GM21723 (cell line): ENCODE measurements around the gene GATAD2A.
A peak's percentile ranks its signal among the peaks of the same experiment; 100 is the strongest.
"Not testable (repeated sequence)": the region's sequence is repeated elsewhere in the genome, so short reads cannot be mapped to it uniquely, and the experiment has no call there.

Source experiments
- ATAC-seq: cut with Tn5 transposase; IDR thresholded peaks from one replicate; pipeline ENCODE4 v1.9.1; 2021; ENCODE audit warnings: mild to moderate bottlenecking, moderate library complexity; ENCODE audit not compliant: unreplicated experiment

The GATAD2A gene

GRCh38 chr19:19445288-19445687 lies 39.8 kb downstream of the GATAD2A start:
- no peak for ATAC-seq

- peak; percentile 50 for ATAC-seq
Observed at GRCh38 chr19:19445911-19446361, 40.5 kb downstream of the GATAD2A start.

GRCh38 chr19:19446655-19447437 lies 41.4 kb downstream of the GATAD2A start:
- ATAC-seq: no peak

- no peak for ATAC-seq
Observed at GRCh38 chr19:19447536-19448237, 42.2 kb downstream of the GATAD2A start.

GRCh38 chr19:19448238-19448544 lies 42.7 kb downstream of the GATAD2A start:
- ATAC-seq: no peak

- ATAC-seq: peak; percentile 63
Observed at GRCh38 chr19:19451429-19452242, 46.2 kb downstream of the GATAD2A start.

- no peak for ATAC-seq
Observed at GRCh38 chr19:19452243-19453124, 47.0 kb downstream of the GATAD2A start.

GRCh38 chr19:19453125-19453454 lies 47.6 kb downstream of the GATAD2A start:
- ATAC-seq: no peak

GRCh38 chr19:19455166-19455919 lies 49.9 kb downstream of the GATAD2A start:
- ATAC-seq: not testable (repeated sequence)

- no peak for ATAC-seq
Observed at GRCh38 chr19:19457671-19458070, 52.2 kb downstream of the GATAD2A start.

GRCh38 chr19:19458110-19458816 lies 52.8 kb downstream of the GATAD2A start:
- ATAC-seq: no peak

GRCh38 chr19:19459073-19459472 lies 53.6 kb downstream of the GATAD2A start:
- ATAC-seq: no peak

GRCh38 chr19:19459707-19460251 lies 54.3 kb downstream of the GATAD2A start:
- ATAC-seq: no peak

- ATAC-seq: no peak
Observed at GRCh38 chr19:19460258-19460731, 54.8 kb downstream of the GATAD2A start.

- ATAC-seq: no peak
Observed at GRCh38 chr19:19460761-19461265, 55.3 kb downstream of the GATAD2A start.

GRCh38 chr19:19461306-19461670 lies 55.8 kb downstream of the GATAD2A start:
- ATAC-seq: no peak

- ATAC-seq: no peak
Observed at GRCh38 chr19:19461671-19462622, 56.5 kb downstream of the GATAD2A start.
